Prostate gland (tissue), 2 donors: ENCODE results near the gene CHD3.

ENCODE experiments used
- POLR2A ChIP-seq: fragments of 450-650 bp; IDR thresholded peaks from one replicate; pipeline ENCODE4 v1.6.1; 2016; ENCODE audit warnings: antibody characterized with exemption, mild to moderate bottlenecking
- POLR2AphosphoS5 ChIP-seq: sonication (generic); formaldehyde crosslinking; IDR thresholded peaks from one replicate; pipeline ENCODE4 v1.6.1; 2017; ENCODE audit warnings: antibody characterized with exemption
- TF ChIP-seq, protein P1 (sequence below), 4 experiments: fragments of 200-600 bp in 2 of 4; fragments of 450-650 bp in 2 of 4; sonication (generic) in 2 of 4; IDR thresholded peaks; 1 replicate in 3 of 4; 2 replicates in 1 of 4; pipeline ENCODE4 v1.5.1; 2016 to 2019; ENCODE audit warnings: antibody characterized with exemption in 4 of 4, mild to moderate bottlenecking in 2 of 4, moderate library complexity in 2 of 4

DNA sequence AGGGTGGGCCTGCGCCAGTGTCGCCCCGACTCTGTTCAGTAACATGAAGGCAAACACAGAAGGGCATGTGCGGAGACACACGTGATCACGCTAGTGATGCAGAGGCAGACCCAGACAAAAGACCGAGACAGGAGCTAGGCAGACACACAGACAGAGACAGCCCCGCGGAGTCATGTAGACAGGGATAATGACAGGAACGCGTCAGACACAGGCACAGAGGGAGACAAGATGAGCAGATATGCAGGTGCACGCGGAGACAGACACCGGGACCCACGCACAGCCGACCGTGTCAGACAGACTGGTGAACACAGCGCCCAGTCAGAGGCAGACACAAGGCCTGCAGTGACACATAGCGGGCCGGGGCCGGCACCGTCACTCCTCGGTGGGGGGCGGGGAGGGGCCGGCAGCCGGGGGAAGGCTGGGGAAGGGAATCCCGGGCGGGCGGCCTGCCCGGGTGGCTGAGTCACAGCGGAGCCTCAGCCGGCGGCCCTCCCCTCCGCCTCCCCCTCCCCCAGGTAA, 47.1 kb upstream of the CHD3 start:
- TF ChIP-seq POLR2A (no peak), POLR2AphosphoS5 (no peak)
- TF ChIP-seq, protein P1, sequence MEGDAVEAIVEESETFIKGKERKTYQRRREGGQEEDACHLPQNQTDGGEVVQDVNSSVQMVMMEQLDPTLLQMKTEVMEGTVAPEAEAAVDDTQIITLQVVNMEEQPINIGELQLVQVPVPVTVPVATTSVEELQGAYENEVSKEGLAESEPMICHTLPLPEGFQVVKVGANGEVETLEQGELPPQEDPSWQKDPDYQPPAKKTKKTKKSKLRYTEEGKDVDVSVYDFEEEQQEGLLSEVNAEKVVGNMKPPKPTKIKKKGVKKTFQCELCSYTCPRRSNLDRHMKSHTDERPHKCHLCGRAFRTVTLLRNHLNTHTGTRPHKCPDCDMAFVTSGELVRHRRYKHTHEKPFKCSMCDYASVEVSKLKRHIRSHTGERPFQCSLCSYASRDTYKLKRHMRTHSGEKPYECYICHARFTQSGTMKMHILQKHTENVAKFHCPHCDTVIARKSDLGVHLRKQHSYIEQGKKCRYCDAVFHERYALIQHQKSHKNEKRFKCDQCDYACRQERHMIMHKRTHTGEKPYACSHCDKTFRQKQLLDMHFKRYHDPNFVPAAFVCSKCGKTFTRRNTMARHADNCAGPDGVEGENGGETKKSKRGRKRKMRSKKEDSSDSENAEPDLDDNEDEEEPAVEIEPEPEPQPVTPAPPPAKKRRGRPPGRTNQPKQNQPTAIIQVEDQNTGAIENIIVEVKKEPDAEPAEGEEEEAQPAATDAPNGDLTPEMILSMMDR (IDR thresholded peaks at IDR 0.05) = no peak
